Measurements from ENCODE around the gene SLC49A4.

The SLC49A4 gene

DNA sequence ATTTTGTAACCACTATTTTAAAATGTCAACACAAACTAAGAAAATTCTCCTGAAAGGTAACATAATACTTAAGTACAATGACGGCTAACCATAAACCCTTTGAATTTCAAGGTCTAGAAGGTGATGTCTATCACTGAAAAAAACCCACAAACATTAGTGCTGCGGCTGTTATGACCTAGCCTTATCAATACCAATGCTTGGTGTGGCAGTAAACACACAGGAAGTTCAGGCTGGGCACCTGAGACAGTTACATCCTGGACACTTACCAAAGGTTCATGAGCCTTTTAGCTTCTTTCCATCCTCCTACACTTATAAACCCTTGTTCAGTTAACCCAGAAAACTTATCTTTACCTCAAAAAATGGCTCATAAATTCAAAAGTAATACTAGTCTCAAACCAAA is 7.0 kb upstream of the SLC49A4 start:
- no peak for DNase-seq

DNA sequence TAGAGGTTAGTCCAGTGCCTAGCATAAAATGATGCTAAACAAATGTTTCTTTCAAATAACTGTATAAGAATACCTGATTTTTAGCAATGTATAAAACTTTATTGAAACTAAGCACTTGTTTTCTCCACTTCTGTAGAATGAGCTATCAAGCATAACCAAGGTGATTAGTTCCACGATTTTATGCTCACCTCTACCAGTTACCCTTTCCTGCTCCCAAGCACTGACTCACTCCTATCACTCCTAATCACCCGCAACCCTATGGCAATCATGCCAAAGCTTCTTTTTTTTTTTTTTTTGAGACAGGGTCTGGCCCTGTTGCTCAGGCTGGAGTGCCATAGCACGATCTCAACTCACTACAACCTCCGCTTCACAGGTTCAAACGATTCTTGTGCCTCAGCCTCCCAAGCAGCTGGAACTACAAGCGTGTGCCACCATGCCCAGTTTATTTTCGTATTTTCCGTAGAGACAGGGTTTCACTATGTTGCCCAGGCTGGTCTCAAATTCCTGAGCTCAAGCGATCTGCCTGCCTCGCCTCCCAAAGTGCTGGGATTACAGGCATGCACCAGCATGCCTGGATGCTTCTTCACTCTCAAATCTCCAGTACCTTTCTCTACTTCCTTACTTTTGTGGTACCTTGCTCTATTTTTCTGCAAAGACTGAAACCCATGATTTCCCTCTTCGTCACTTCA is 5.1 kb upstream of the SLC49A4 start:
- DNase-seq = no peak

DNA sequence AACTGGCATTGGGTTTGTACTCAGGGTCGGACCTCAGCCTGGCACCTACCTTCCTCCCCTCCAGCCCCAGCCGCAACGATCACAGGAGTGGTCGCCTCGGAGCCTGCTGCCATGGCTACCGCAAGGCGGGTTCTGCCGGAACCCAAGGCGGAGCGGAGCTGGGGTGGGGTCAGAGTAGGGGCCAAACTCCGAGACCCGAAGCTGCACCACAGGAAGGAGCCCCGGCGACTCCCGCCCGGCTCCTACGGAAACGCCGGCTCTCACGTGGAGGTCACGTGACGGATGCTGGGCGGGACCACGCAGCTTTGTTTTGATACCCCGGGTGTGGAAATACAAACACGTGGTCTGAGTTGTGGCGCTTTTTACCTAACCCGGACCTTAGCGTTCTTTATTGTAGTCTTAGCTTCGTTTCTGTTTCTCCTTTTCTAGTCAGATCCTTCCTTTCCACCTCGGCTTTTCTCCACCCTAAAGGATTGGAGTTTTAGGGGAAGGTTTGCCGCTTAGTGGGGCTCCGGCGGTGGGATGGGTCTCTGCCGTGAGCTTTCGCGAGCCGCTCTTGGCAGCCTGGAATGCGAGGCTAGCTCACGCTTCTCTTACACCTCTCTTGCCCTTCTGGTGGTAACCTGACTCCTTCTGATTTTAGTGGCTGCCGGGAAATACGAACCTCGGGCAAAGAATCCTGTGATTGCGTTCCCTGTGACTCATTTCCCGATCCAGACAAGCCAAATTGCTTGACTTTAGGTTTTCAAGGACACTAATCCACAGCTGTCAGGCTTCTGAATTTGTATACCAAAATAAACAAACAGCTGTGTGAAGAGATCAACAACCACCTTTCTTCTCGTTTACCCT is 1.1 kb upstream of the SLC49A4 start, which contains the start of gene HSPBAP1:
HSPBAP1 (minus strand) TSS at position 264 of the 849 bp plus-strand sequence; CDS start at position 113, 151 bp downstream.
- DNase-seq = peak; percentile 86

DNA sequence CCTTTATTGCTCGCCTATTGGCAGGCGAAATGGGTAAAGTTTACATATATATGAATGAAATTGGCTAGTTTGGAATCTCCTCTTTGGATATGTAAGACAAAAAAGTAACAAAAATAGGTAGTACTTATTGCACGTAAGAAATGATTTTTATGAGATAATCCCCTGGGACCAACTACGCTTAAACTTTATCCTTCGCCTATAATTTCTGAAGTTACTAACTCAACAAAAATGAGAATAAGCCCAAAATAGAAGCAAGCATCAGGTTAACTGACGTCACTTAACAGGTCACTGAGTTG is 438 bp upstream of the SLC49A4 start:
- no peak for DNase-seq

DNA sequence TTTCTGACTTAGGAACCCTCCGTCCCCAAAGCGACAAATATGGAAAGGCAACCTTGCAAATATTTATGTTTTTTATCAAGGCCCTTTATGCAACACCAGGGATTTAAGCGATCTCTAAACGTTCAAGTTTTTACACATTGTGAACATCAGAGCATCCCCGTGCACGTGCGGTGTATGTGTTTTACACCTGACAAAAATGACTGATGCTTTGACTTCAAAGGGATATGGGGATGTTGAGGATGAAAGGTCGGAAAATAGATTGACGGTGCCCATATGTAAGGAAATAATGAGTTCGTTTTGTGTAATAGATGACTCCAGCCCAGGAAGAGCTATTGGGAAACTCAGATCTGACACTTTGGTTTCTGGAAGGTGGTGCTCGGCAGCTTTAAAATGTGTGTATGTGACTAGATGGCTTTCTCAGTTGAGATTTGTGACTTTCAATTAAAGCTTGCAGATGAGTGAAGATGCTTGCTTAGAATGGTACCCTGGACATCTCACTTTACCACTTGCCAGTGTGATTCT is 866 bp downstream of the SLC49A4 start:
- DNase-seq = no peak

DNA sequence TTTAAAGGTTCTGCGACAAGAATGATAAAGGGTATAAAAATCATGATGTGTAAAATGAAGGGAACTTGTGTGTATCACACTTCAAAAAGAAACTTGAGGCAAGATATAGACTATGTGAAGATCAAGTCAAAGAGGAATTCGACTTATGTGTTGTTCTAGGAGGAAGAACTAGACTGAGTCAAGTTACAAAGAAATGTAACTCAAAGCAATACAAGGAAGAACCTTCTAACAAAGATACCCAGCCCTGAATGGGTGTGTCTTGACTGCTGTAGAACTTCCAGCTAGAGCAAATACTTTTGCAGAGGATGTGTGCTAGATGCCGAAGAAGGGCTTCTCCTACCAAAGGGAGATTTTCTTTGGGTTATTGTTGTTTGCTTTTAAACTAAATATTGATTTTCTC is 2.4 kb downstream of the SLC49A4 start:
- no peak for DNase-seq

DNA sequence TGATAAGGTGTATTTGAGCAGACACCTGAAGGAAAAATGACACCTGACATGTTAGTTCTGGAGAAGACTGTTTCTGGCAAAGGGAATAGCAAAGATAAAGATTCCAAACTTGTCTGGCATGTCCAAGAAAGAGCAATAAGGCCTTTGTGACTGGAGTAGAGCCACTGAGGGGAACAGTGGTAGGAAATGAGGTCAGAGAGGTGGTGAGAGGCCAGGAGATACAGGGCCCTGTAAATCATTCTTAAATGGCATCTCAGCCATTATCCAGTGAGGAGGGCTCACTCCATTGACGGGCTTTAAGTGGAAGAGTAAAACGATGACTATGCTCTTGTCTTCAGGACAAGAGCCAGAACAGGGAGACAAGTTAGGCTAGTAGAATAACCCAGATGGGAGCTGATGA is 4.5 kb downstream of the SLC49A4 start:
- no peak for DNase-seq

DNA sequence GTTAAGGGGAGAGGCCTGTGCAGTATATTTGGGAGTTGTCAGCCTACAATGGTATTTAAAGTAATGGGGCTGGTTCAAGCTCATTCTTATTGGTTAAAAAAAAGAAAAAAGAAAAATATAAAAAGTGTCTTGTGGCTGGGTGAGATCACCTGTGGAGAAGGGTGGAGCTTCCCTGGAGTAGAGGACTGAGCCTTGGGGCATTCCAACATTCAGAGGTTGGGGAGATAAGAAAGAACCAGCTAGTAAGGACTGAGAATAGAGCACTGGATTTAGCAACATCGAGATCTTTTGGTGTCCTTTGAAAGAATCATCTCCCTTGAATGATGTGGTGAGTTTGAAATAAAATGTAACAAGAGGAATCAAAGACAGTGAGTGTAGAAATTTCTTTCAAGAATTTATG is 5.2 kb downstream of the SLC49A4 start:
- no peak for DNase-seq

DNA sequence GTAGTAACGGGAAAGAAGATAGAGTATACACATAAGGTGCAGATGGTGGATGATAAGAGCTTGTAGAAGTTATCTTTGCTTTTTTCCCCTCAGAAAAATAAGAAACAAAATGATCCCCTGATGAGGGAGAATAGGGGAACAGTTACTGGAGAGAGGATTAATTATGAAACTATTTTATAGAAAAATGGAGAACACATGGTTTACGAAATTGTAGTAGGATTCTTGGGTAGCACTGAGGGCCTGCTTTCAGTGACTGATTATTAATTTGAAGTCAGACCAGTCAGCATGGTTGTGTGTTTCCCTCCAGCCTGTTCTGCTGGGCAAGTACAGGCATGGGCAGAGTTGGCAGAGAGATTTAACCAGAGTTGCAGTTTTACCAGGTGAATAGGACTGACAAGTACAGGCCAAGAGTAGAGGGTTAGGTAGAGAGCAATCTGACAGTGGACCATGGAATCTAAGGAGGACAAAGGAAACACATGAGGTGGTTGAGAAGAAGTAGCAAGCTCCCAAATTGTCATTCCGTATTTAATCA is 5.9 kb downstream of the SLC49A4 start:
- no peak for DNase-seq

DNA sequence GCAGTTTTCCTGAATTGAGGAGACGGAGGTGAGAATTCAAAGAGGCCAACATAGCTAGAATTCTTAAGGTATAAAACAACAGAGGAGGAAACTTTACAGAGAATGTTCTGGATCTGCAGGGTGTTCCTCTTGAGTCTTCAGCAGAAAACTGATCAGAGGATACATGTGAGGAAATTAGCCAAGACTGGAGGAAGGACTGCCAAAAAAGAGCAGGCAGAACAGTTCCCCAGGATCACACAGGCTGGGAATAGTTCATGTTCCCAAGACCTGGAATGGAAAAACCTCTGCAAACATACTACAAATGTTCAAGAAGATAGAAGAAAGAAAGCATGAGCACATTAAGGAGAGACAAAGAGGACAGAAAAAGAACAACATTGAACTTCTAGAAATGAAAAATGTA is 7.5 kb downstream of the SLC49A4 start:
- DNase-seq = no peak

DNA sequence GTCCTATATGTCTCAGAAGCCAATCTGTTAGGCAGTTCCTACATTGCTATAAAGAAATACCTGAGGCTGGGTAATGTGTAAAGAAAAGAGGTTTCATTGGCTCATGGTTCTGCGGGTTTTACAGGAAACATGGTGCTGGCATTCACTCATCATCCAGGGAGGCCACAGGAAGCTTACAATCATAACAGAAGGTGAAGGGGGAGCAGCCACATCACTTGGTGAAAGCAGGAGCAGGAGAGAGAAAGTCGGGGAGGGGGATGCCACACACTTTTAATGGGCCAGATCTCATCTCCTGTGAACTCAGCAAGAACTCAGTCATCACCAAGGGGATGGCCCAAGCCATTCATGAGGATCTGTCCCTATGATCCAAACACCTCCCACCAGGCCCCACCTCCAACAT is 9.1 kb downstream of the SLC49A4 start:
- no peak for DNase-seq

DNA sequence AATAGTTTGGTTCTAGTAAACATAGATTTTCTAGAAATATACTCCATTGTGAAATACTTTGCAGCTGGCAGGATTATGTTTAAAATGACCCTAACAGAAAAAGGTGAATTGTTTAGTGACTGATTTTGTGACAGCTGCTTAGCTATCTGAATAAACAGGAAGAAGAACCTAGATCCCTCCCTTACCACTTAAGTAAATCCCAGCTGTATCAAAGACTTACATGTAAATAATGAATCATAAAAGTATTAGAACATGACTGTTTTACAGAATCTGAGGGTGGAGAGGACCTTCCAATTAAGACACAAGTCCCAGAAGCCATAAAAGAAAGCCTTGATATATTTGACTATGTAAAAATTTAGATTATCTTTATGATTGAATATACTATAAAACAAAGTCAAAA is 15.9 kb downstream of the SLC49A4 start:
- DNase-seq = no peak

DNA sequence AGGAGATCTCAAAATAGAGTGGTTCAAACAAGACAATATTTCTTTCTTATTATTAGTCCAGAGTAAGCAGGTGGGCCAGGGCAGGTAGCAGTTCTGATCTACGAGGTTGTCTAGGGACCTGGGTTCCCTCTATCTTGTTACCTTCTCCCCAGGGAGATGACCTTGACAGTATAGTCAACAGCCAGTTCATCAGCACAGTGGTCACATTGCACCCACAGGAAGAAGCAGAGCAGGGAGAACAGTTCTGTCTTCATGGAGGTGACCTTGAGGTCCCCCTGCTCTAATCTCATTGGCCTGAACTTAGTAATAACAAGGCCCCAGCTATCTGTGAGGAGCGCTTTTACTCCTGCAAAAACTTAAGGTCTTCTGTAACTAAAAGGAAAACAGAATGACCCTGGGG is 21.7 kb downstream of the SLC49A4 start:
- DNase-seq = no peak

DNA sequence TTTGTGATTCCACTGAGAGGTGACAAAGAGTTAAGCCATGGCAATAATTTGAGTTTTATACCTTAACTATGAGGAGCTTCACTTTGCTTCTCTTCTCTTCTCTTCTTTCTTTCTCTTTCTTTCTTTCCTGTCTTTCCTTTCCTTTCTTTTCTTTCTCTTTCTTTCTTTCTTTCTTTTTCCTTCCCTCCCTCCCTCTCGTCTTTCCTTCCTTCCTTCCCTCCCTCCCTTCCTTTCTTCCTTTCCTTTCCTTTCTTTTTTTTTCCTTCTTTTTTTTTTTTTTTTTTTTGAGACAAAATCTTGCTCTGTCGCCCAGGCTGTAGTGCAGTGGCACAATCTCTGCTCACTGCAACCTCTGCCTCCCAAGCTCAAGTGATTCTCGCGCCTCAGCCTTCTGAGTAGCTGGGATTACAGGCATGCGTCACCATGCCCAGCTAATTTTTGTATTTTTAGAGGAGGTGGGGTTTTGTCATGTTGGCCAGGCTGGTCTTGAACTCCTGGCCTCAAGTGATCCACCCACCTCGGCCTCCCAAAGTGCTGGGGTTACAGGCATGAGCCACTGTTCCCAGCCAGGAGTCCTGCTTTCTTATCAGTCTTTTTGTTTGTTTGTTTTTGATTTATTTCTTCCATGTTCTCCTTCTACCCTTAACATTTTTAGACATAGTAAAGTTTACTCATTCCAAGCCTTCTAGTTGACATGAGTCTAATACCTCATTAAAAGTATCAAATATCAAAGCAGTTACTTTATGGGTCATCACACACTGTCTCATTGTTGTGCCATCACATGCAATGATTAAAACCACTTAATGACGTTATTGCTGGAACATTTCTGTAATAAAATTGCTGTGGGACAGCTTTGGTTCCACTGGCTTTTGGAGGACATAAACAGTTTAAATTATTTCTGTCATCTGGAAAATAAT is 29.9 kb downstream of the SLC49A4 start:
- DNase-seq = no peak

DNA sequence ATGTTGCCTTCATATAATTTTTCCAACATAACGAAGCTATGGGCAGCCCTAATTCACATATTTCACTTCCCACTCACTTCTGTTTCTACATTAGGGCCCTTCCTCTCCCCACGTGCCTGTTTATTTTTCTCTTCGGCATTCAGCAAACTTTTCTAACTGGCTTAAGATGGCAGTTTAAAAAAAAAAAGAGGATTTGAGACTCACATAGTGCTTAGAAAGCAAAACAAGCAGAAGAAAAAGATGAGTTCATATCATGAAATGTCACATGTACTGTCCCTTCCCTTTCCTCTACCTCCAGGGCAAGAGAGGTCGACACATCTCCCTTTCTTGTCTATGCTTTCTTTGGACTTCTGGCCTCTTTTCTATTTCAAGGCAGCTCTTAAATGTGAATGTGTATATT is 30.6 kb downstream of the SLC49A4 start:
- DNase-seq = no peak

DNA sequence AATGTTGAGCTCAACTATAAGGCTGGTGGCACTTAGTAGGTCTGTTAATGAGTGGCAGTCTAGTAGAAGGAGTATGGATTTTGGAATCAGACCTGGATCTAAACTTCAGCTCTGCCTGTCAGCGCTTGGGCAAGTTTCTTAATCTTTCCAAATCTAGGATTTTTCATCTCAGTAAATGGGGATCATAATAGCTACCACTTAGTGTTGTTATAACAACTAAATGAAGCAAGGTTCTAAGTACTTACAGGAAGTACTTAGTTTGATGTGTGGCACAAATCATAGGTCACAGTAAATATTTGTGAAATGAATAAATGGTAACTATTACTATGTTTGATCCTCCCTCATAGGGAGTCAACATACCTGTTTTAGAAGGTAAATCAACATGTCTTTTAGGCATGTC is 31.4 kb downstream of the SLC49A4 start:
- DNase-seq = no peak

DNA sequence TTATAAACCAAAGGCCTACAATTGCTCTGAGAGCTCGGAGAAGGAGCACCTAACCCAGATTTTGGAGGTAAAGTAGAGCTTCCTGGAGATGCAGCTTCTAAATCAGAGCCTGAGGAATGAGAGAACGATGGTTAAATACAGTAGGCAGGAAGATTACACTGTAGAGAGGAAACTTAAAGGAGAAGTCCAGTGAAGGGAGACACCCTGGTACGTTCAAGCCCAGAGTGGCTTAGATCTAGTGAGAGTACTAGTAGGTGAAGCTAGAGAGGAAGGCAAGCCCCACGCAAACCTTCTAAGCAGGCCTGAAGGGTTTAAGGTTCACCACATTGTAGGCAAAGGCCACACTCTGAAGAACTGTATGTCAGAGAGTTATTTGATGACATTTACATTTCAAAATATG is 33.4 kb downstream of the SLC49A4 start:
- no peak for DNase-seq

DNA sequence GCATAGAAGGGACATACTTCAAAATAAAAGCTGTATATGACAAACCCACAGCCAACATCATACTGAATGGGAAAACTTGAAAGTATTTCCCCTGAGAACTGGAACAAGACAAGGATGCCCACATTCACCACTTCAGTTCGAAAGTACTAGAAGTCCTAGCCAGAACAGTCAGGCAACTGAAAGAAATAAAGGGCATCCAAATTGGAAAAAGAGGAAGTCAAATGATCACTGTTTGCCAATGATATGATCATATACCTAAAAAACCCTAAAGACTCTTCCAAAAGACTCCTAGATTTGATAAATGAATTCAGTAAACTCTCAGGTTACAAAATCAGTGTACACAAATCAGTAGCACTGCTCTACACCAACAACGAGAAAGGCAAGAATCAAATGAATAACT is 40.7 kb downstream of the SLC49A4 start:
- DNase-seq = no peak

DNA sequence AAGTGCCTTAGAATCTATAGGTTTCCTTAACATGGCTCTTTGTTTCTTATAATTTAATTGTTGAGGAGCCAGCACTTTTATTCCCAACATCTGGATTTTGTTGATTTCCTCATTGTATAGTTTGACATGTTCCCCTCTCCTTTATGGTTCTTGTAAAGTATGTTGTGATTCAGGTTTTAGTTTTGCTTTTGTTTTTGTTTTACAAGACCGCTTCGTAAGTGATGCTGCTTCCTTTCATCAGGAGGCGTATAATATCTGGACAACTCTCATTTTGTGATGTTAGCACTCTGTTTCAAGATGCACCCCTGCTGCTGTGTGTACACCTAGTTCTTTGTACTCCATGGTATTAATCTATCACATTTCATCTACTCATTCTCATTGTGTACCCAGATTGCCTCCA is 48.7 kb downstream of the SLC49A4 start:
- DNase-seq = no peak

DNA sequence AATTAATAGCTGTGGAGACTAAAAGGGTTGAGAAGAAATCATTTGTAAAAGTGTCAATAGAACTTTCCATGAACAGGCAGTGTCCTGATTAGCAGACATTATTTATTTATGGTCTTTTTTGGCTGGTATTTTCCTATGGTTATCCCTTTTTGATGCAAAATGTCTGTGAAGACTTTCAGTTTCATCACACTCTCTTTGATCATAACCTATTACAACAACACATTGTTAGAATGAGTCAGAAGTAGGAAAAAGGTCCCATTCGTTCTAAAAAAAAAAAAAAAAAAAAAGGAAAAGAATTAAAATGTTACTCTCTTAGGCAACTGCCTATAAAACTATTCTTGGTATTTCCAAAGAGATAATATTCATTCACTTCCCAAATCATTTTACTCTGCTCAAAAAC is 62.1 kb downstream of the SLC49A4 start:
- no peak for DNase-seq

DNA sequence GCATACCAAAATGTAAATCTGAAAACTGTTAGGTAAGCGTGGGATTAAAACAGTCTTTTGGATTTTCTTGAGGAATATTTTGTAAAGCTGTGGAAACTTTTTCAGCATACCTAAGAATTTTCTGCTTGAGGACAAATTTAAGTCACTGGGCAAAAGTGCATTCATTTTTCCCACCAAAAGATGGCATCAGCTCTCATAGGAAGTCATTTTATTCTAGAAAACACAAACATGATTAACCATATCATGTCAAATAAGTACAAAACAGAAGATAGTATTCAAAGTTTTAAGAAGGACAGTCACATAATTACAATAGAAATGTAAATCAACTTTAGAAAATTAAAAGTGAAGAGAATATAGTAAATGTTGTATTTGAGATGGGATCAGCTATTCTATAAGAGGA is 63.5 kb downstream of the SLC49A4 start:
- no peak for DNase-seq

DNA sequence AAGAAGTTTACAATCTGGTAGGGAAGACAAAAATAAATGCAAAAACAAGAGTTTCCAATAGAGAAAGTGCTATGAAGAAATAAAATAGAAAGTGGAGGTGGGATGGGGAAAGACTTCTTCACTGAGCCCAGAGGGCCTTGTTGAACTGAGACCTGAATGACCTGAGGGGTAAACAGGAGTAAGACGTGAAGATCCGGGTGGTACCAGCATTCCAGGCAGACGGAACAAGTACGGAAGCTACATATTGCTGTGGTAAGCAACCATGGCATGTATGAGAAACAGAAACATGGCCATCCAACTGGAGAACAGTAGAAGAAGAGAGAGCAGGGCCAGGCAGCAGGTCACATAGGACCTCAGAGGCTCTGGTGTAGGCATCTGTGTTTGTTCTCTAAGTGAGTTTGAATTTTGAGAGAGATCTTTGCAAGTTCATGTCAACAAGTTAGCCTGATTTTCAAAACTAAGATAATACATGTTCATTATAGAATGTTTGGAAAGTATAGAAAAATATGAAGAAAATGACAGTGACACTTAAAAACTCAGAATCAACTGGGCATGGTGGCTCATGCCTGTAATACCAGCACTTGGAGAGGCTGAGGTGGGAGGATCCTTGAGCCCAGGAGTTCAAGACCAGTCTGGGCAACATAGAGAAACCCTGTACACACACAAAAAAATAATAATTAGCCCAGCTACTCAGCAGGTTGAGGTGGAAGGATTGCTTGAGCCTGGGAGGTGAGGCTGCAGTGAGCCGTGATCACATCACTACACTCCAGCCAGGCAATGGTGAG is 64.3 kb downstream of the SLC49A4 start:
- no peak for DNase-seq

All from stimulated activated CD4-positive, alpha-beta T cell treated with anti-CD3 and anti-CD28 coated beads, Interleukin-12 subunit alpha, Interleukin-12 subunit beta, amount 100 ng/mL, for 4 hours (primary cell).